A549 (cell line): ENCODE data around the gene INPP5A.

Experiments used
- CTCF ChIP-seq: fragments of >200 bp; sonication (Bioruptor Twin); formaldehyde crosslinking; IDR thresholded peaks from 3 replicates; pipeline ENCODE4 v1.5.1; 2016
- REST ChIP-seq: fragments of 200-600 bp; sonication (generic); IDR thresholded peaks from 2 replicates; pipeline ENCODE4 v1.6.1; 2016; ENCODE audit warnings: antibody characterized with exemption, mild to moderate bottlenecking, moderate library complexity

GRCh38 chr10:132815168-132815857, 277.7 kb downstream of the INPP5A start:
- TF ChIP-seq CTCF (no peak), REST (no peak)
